GM12878 (cell line): ENCODE data around the gene SORBS1. TPM values are rescaled to one million over a fixed set of nuclear protein-coding genes. Genes with fewer than 3 reads are reported as not detected.

Experiments used
- ATAC-seq: fragments of 200-7000 bp; cut with Tn5 transposase; 3 replicates; pipeline ENCODE4 v1.9.1; 2020; ENCODE audit warnings: mild to moderate bottlenecking, moderate library complexity
- BruUV-seq: library from RNA; stranded (reverse); fragments of 400-500 nt; replicated peaks from 2 replicates; lab custom pipeline; 2021; lab: Mats Ljungman, UMichigan
- CTCF ChIA-PET: fragments of 300-600 bp; sonication (Branson Sonifier 250); formaldehyde crosslinking; extraction: SDS; loops from one replicate; lab custom pipeline; 2021; ENCODE audit warnings: inconsistent platforms; lab: Yijun Ruan, JAX
- POLR2A ChIA-PET: fragments of 350-600 bp; formaldehyde crosslinking; extraction: SDS; loops from one replicate; lab custom pipeline; 2021; ENCODE audit warnings: inconsistent platforms; lab: Charles Lee
- RAD21 ChIA-PET: fragments of 300-600 bp; sonication (Branson Sonifier 250); formaldehyde crosslinking; loops from one replicate; lab custom pipeline; 2023; ENCODE audit warnings: antibody characterized with exemption; ENCODE audit not compliant: unreplicated experiment; lab: Charles Lee
- SMC1A ChIA-PET: fragments of 300-600 bp; sonication (Branson Sonifier 250); formaldehyde crosslinking; loops from one replicate; lab custom pipeline; 2023; ENCODE audit not compliant: unreplicated experiment, uncharacterized antibody; lab: Charles Lee
- DNase-seq: peaks from one replicate; pipeline ENCODE4 v3.0.0-alpha.2; 2011; ENCODE audit warnings: low read depth, low spot score
- FAIRE-seq: peaks from 3 replicates; lab custom pipeline; 2011; peaks lifted over from hg19 to GRCh38; lab: Jason Lieb, UNC
- H2AFZ ChIP-seq: 2 replicates; pipeline ENCODE4 v1.6.0; 2011; ENCODE audit warnings: low read depth, low read length, control low read depth; ENCODE audit not compliant: control insufficient read depth
- H3K27ac ChIP-seq: 2 replicates; pipeline ENCODE4 v1.5.1; 2011; ENCODE audit warnings: control low read depth; ENCODE audit not compliant: control insufficient read depth, insufficient read depth
- H3K27me3 ChIP-seq, 2 experiments: replicated peaks in 1 of 2; 2 replicates each; pipeline versions ENCODE4 v1.6.0 to v1.6.1; 2011; ENCODE audit warnings: low read length in 1 of 2; ENCODE audit not compliant: control insufficient read depth in 2 of 2, insufficient read depth in 2 of 2
- H3K36me3 ChIP-seq, 2 experiments: 2 replicates each; pipeline ENCODE4 v1.5.1; 2011; ENCODE audit warnings: low read length in 1 of 2; ENCODE audit not compliant: control insufficient read depth in 2 of 2, insufficient read depth in 2 of 2
- H3K4me1 ChIP-seq: 2 replicates; pipeline ENCODE4 v1.6.1; 2011; ENCODE audit warnings: mild to moderate bottlenecking, low read length, moderate library complexity, mixed read lengths; ENCODE audit not compliant: control insufficient read depth, insufficient read depth
- H3K4me2 ChIP-seq: 2 replicates; pipeline ENCODE4 v1.6.0; 2011; ENCODE audit warnings: control low read depth; ENCODE audit not compliant: control insufficient read depth, insufficient read depth
- H3K4me3 ChIP-seq: fragments of 200-600 bp; sonication (generic); 2 replicates; pipeline ENCODE4 v1.5.1; 2016
- H3K79me2 ChIP-seq: 2 replicates; pipeline ENCODE4 v1.6.0; 2011; ENCODE audit warnings: low read length; ENCODE audit not compliant: control insufficient read depth, insufficient read depth
- H3K9ac ChIP-seq: 2 replicates; pipeline ENCODE4 v1.8.0; 2011; ENCODE audit warnings: low read length, control low read depth, mixed read lengths; ENCODE audit not compliant: control insufficient read depth, insufficient read depth
- H3K9me3 ChIP-seq: replicated peaks from 3 replicates; pipeline ENCODE4 v1.5.1; 2011; ENCODE audit warnings: mild to moderate bottlenecking, low read length; ENCODE audit not compliant: control insufficient read depth, insufficient read depth
- H4K20me1 ChIP-seq: 2 replicates; pipeline ENCODE4 v1.6.0; 2011; ENCODE audit not compliant: control insufficient read depth, insufficient read depth
- BACH1 ChIP-seq: fragments of 450-650 bp; IDR thresholded peaks from 2 replicates; pipeline ENCODE4 v1.6.1; 2017; ENCODE audit warnings: mild to moderate bottlenecking, borderline replicate concordance
- NR2F1 ChIP-seq: fragments of 450-650 bp; conservative IDR thresholded peaks from 2 replicates; pipeline ENCODE4 v1.6.1; 2017; ENCODE audit warnings: mild to moderate bottlenecking
- PAX8 ChIP-seq: fragments of 450-650 bp; IDR thresholded peaks from 2 replicates; pipeline ENCODE4 v1.6.1; 2017; ENCODE audit warnings: mild to moderate bottlenecking, moderate library complexity
- RB1 ChIP-seq: fragments of 450-650 bp; formaldehyde crosslinking; IDR thresholded peaks from 2 replicates; pipeline ENCODE4 v1.6.1; 2017; ENCODE audit warnings: mild to moderate bottlenecking, borderline replicate concordance
- SMAD1 ChIP-seq: fragments of 450-650 bp; IDR thresholded peaks from 2 replicates; pipeline ENCODE4 v1.6.1; 2018; ENCODE audit warnings: mild to moderate bottlenecking, low read depth; ENCODE audit not compliant: partially characterized antibody
- TAF1 ChIP-seq: IDR thresholded peaks from 2 replicates; pipeline ENCODE4 v1.6.1; 2011; ENCODE audit warnings: mild to moderate bottlenecking, low read depth, low read length, borderline replicate concordance
- TBL1XR1 ChIP-seq: IDR thresholded peaks from 2 replicates; pipeline ENCODE4 v1.6.1; 2012; ENCODE audit warnings: low read depth, low read length, improper control_type of control experiment
- TCF12 ChIP-seq: IDR thresholded peaks from 2 replicates; pipeline ENCODE4 v1.6.1; 2011; ENCODE audit warnings: low read depth, mild to moderate bottlenecking, low read length
- ZNF207 ChIP-seq: fragments of 450-650 bp; IDR thresholded peaks from 2 replicates; pipeline ENCODE4 v1.6.1; 2014; ENCODE audit warnings: antibody characterized with exemption, mild to moderate bottlenecking, borderline replicate concordance
- ZNF217 ChIP-seq: fragments of 450-650 bp; IDR thresholded peaks from 2 replicates; pipeline ENCODE4 v1.6.1; 2017; ENCODE audit warnings: antibody characterized with exemption, mild to moderate bottlenecking
- ZNF274 ChIP-seq: IDR thresholded peaks from one replicate; pipeline ENCODE4 v1.8.0; 2011; ENCODE audit not compliant: insufficient read length, insufficient read depth
- in situ Hi-C: fragments of 300-500 bp; cut with MboI; formaldehyde crosslinking; loops from 9 replicates; pipeline ENCODE4 v1.14.3; 2018; ENCODE audit warnings: mixed read lengths
- intact Hi-C: fragments of 100-400 bp; cut with micrococcal nuclease; formaldehyde crosslinking; loops from one replicate; pipeline ENCODE4 v1.14.2; 2022; ENCODE audit not compliant: unreplicated experiment
- polyA plus RNA-seq, 11 experiments: library from polyadenylated mRNA; depleted of rRNA in 4 of 11; unstranded in 6 of 11; stranded (reverse) in 5 of 11; fragments of >200 nt; fragmentation: Nextera tagmentation in 4 of 11; fragmentation: Illumina TruSeq in 1 of 11; extraction: Ambion mirVana in 4 of 11; extraction: Trizol in 1 of 11; gene quantifications; 1 replicate in 1 of 11; 2 replicates in 10 of 11; pipeline versions ENCODE4 v1.2.1 to v1.2.3, GENCODE V29; 2011 to 2016; ENCODE audit warnings: inconsistent platforms in 2 of 11, missing spikeins in 2 of 11, low read depth in 1 of 11
- total RNA-seq, 4 experiments: library from RNA; depleted of rRNA in 3 of 4; stranded (reverse); fragments of >200 nt in 3 of 4; fragmentation: Illumina TruSeq in 1 of 4; extraction: Trizol in 1 of 4; gene quantifications; 2 replicates each; pipeline versions ENCODE4 v1.2.1 to v1.2.3, GENCODE V29; 2013 to 2021
- TF ChIP-seq, protein P1 (sequence below): fragments of 450-650 bp; IDR thresholded peaks from 2 replicates; pipeline ENCODE4 v1.6.1; 2017; ENCODE audit warnings: antibody characterized with exemption, mild to moderate bottlenecking, moderate library complexity
- TF ChIP-seq, protein P2 (sequence below): fragments of 450-650 bp; IDR thresholded peaks from 2 replicates; pipeline ENCODE4 v1.6.1; 2017; ENCODE audit warnings: low read depth, mild to moderate bottlenecking, moderate library complexity
- TF ChIP-seq, protein P3 (sequence below): IDR thresholded peaks from 2 replicates; pipeline ENCODE4 v1.6.1; 2012; ENCODE audit warnings: low read depth, low read length, improper control_type of control experiment
- TF ChIP-seq, protein P4 (sequence below): fragments of 450-650 bp; formaldehyde crosslinking; IDR thresholded peaks from 2 replicates; pipeline ENCODE4 v1.4.0; 2020; ENCODE audit warnings: mild to moderate bottlenecking, moderate library complexity

SORBS1 gene
- total and polyA plus RNA-seq, 10 of the 15 experiments (the other 5 are each of a cell fraction or from before 2014, with no cell fraction given): 0.13 to 0.75 (median 0.39) TPM

DNA sequence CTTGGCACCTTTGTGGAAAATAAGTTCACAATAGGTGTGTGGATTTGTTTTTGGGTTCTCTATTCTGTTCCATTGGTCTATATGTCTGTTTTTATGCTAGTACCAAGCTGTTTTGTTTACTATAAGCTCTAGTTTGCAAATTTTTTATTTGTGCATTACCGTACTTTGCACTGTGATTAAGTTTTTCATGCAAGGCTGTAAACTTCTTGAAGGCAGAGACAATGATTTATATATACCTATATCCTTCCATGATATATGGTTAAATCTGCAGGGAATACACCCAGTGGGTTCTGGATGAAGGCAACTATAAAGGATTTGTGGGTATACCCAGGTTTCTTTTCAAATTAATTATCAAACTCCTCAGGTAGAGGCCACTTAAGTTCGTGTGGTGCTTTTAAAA lies 178.6 kb downstream of the SORBS1 start (continued):
- TF ChIP-seq, protein P1, sequence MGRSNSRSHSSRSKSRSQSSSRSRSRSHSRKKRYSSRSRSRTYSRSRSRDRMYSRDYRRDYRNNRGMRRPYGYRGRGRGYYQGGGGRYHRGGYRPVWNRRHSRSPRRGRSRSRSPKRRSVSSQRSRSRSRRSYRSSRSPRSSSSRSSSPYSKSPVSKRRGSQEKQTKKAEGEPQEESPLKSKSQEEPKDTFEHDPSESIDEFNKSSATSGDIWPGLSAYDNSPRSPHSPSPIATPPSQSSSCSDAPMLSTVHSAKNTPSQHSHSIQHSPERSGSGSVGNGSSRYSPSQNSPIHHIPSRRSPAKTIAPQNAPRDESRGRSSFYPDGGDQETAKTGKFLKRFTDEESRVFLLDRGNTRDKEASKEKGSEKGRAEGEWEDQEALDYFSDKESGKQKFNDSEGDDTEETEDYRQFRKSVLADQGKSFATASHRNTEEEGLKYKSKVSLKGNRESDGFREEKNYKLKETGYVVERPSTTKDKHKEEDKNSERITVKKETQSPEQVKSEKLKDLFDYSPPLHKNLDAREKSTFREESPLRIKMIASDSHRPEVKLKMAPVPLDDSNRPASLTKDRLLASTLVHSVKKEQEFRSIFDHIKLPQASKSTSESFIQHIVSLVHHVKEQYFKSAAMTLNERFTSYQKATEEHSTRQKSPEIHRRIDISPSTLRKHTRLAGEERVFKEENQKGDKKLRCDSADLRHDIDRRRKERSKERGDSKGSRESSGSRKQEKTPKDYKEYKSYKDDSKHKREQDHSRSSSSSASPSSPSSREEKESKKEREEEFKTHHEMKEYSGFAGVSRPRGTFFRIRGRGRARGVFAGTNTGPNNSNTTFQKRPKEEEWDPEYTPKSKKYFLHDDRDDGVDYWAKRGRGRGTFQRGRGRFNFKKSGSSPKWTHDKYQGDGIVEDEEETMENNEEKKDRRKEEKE: no peak
- TF ChIP-seq ZNF274: no peak
- TF ChIP-seq ZNF217: no peak
- TF ChIP-seq TCF12: no peak

DNA sequence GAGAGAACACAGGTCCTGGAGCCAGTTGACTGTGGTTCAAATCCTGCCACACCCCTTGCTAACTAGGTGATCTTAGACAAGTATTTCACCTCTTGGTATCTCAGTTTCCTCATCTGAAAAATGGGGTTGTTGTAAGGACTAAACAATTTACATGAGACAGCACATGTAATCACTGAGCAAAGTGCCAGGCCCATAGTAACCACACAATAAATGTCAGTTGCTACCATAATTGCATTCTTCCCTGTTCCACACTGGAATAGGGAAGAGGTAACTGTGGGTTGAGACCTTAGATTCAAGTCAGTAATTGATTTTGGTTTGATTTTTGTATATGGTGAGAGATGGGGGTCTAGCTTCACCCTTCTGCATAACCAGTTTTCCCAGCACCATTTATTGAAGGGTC lies 179.0 kb downstream of the SORBS1 start:
- no peaks in the 10 kb centered on the region for H3K9me3 ChIP-seq
- H3K9ac ChIP-seq: no peak overlapping the region
- in situ Hi-C loops (no loop called here), intact Hi-C loops (no loop called here)
- H3K4me1 ChIP-seq: peaks cover 11% of the 10 kb centered on the region; the same call in 1 of the 2 replicates
- FAIRE-seq (no peak), DNase-seq (no peak), ATAC-seq (no peak)
- ChIA-PET POLR2A (no interaction called here), CTCF (interaction anchor here (2.8 kb wide), 1 partner anchor 48 kb away, joined by 9 read pairs; no protein-coding TSS in a partner anchor), SMC1A (interaction anchor here (1.2 to 2.8 kb wide), 3 partner anchors 16 to 49 kb away, joined by 3 to 8 read pairs (median 3); no protein-coding TSS in a partner anchor), RAD21 (interaction anchor here (1.1 kb wide), 1 partner anchor 311 kb away, joined by 3 read pairs; the partner anchor contains the start of gene TCTN3)
- H3K27me3 ChIP-seq: no peaks in the 10 kb centered on the region
- H3K36me3 ChIP-seq: no peaks in the 10 kb centered on the region
- BruUV-seq: no TSS peak
- H3K27ac ChIP-seq: no peak overlapping the region
- no peaks in the 10 kb centered on the region for H4K20me1 ChIP-seq
- H3K4me2 ChIP-seq: no peak overlapping the region
- H2AFZ ChIP-seq: no peak overlapping the region
- no peak overlapping the region for H3K4me3 ChIP-seq
- H3K79me2 ChIP-seq: no peaks in the 10 kb centered on the region
- TF ChIP-seq, protein P2, sequence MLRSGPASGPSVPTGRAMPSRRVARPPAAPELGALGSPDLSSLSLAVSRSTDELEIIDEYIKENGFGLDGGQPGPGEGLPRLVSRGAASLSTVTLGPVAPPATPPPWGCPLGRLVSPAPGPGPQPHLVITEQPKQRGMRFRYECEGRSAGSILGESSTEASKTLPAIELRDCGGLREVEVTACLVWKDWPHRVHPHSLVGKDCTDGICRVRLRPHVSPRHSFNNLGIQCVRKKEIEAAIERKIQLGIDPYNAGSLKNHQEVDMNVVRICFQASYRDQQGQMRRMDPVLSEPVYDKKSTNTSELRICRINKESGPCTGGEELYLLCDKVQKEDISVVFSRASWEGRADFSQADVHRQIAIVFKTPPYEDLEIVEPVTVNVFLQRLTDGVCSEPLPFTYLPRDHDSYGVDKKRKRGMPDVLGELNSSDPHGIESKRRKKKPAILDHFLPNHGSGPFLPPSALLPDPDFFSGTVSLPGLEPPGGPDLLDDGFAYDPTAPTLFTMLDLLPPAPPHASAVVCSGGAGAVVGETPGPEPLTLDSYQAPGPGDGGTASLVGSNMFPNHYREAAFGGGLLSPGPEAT: no peak
- TF ChIP-seq BACH1: no peak
- TF ChIP-seq ZNF207: no peak
- no peak for TF ChIP-seq SMAD1
- TF ChIP-seq, protein P3, sequence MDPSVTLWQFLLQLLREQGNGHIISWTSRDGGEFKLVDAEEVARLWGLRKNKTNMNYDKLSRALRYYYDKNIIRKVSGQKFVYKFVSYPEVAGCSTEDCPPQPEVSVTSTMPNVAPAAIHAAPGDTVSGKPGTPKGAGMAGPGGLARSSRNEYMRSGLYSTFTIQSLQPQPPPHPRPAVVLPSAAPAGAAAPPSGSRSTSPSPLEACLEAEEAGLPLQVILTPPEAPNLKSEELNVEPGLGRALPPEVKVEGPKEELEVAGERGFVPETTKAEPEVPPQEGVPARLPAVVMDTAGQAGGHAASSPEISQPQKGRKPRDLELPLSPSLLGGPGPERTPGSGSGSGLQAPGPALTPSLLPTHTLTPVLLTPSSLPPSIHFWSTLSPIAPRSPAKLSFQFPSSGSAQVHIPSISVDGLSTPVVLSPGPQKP: no peak
- TF ChIP-seq TBL1XR1: no peak
- TF ChIP-seq, protein P4, sequence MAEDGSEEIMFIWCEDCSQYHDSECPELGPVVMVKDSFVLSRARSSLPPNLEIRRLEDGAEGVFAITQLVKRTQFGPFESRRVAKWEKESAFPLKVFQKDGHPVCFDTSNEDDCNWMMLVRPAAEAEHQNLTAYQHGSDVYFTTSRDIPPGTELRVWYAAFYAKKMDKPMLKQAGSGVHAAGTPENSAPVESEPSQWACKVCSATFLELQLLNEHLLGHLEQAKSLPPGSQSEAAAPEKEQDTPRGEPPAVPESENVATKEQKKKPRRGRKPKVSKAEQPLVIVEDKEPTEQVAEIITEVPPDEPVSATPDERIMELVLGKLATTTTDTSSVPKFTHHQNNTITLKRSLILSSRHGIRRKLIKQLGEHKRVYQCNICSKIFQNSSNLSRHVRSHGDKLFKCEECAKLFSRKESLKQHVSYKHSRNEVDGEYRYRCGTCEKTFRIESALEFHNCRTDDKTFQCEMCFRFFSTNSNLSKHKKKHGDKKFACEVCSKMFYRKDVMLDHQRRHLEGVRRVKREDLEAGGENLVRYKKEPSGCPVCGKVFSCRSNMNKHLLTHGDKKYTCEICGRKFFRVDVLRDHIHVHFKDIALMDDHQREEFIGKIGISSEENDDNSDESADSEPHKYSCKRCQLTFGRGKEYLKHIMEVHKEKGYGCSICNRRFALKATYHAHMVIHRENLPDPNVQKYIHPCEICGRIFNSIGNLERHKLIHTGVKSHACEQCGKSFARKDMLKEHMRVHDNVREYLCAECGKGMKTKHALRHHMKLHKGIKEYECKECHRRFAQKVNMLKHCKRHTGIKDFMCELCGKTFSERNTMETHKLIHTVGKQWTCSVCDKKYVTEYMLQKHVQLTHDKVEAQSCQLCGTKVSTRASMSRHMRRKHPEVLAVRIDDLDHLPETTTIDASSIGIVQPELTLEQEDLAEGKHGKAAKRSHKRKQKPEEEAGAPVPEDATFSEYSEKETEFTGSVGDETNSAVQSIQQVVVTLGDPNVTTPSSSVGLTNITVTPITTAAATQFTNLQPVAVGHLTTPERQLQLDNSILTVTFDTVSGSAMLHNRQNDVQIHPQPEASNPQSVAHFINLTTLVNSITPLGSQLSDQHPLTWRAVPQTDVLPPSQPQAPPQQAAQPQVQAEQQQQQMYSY (CRISPR knock-in tag): no peak
- no peak for TF ChIP-seq TAF1
- TF ChIP-seq NR2F1: no peak
- no peak for TF ChIP-seq RB1
- no peak for TF ChIP-seq PAX8
